SH-SY5Y (cell line): Measurements from ENCODE around the gene NLRP10.

Experiments used
- GATA2 ChIP-seq: IDR thresholded peaks from 2 replicates; pipeline ENCODE4 v1.6.1; 2011; ENCODE audit warnings: mild to moderate bottlenecking, low read depth, low read length
- GATA3 ChIP-seq: IDR thresholded peaks from 2 replicates; pipeline ENCODE4 v1.6.1; 2011; ENCODE audit warnings: low read depth, mild to moderate bottlenecking, low read length, moderate library complexity

GRCh38 chr11:7964873-7965272, 374 bp downstream of the NLRP10 start:
- TF ChIP-seq GATA2, result no peak
- no peak for TF ChIP-seq GATA3
